Activated CD8-positive, alpha-beta memory T cell treated with anti-CD3 and anti-CD28 coated beads for 1 hour (primary cell): ENCODE data around the gene FKBP5.
"Not testable (repeated sequence)": the region's sequence is repeated elsewhere in the genome, so short reads cannot be mapped to it uniquely, and the experiment has no call there.

Experiments
- DNase-seq, 2 donors: peaks; one replicate each; pipeline ENCODE4 v3.0.0-alpha.2; 2020; ENCODE audit warnings: low read depth in 1 of 2; ENCODE audit errors: extremely low read depth in 1 of 2

The FKBP5 gene

GRCh38 chr6:35624341-35625070, 64.2 kb downstream of the FKBP5 start:
- no peak for DNase-seq

GRCh38 chr6:35622283-35622682, 66.4 kb downstream of the FKBP5 start:
- DNase-seq, result no peak

GRCh38 chr6:35620706-35621105, 68.0 kb downstream of the FKBP5 start:
- DNase-seq, result no peak

GRCh38 chr6:35613762-35614161, 75.0 kb downstream of the FKBP5 start:
- DNase-seq, result no peak

GRCh38 chr6:35611240-35611639, 77.5 kb downstream of the FKBP5 start:
- no peak for DNase-seq

GRCh38 chr6:35610830-35611229, 77.9 kb downstream of the FKBP5 start:
- no peak for DNase-seq

GRCh38 chr6:35609588-35609987, 79.1 kb downstream of the FKBP5 start:
- no peak for DNase-seq

- DNase-seq, result no peak
These were observed 81.0 kb downstream of the FKBP5 start for GRCh38 chr6:35607517-35608233.

GRCh38 chr6:35605600-35605999, 83.1 kb downstream of the FKBP5 start:
- no peak for DNase-seq

GRCh38 chr6:35603326-35604202, 85.2 kb downstream of the FKBP5 start:
- DNase-seq, result no peak

GRCh38 chr6:35602133-35602946, 86.4 kb downstream of the FKBP5 start:
- DNase-seq, result no peak

GRCh38 chr6:35601331-35602132, 87.2 kb downstream of the FKBP5 start:
- DNase-seq, result peak; percentile 24 to 31

- DNase-seq, result no peak
These were observed 88.0 kb downstream of the FKBP5 start for GRCh38 chr6:35600659-35601125.

- no peak for DNase-seq
These were observed 88.7 kb downstream of the FKBP5 start for GRCh38 chr6:35599761-35600658.

GRCh38 chr6:35598621-35599020, 90.1 kb downstream of the FKBP5 start:
- DNase-seq, result not testable (repeated sequence)

GRCh38 chr6:35596448-35597442, 92.0 kb downstream of the FKBP5 start:
- no peak for DNase-seq

GRCh38 chr6:35594503-35595186, 94.1 kb downstream of the FKBP5 start:
- DNase-seq, result no peak
